ENCODE results near the gene CACNA1C. TPM values are rescaled to one million over a fixed set of nuclear protein-coding genes. Genes with fewer than 3 reads are reported as not detected.
"Not testable (repeated sequence)": the region's sequence is repeated elsewhere in the genome, so short reads cannot be mapped to it uniquely, and the experiment has no call there.

The CACNA1C gene
- total RNA-seq, 2 donors from 2014 or later, result 4.4 to 10.1 TPM

- intact Hi-C loops (cut with DNase I, micrococcal nuclease); ATAC-seq; DNase-seq: not testable (repeated sequence)
These were observed 202.9 kb downstream of the CACNA1C start for GRCh38 chr12:2255731-2256130.

GRCh38 chr12:2256453-2256852, 203.7 kb downstream of the CACNA1C start:
- ATAC-seq (no peak), DNase-seq (no peak)
- intact Hi-C loops (cut with DNase I, micrococcal nuclease), result no loop called here

- no peak for ATAC-seq
These were observed 204.1 kb downstream of the CACNA1C start for GRCh38 chr12:2256915-2257314.

GRCh38 chr12:2258025-2258424, 205.2 kb downstream of the CACNA1C start:
- ATAC-seq (no peak), DNase-seq (no peak)
- intact Hi-C loops (cut with DNase I, micrococcal nuclease), result no loop called here

More at GRCh38 chr12:2256915-2257314, 204.1 kb downstream of the CACNA1C start:
- DNase-seq, result no peak
- intact Hi-C loops (cut with DNase I, micrococcal nuclease), result no loop called here

- no peak for DNase-seq
- intact Hi-C loops (cut with DNase I, micrococcal nuclease), result no loop called here
- ATAC-seq, result no peak
These were observed 206.6 kb downstream of the CACNA1C start for GRCh38 chr12:2259369-2259768.

- DNase-seq (no peak), ATAC-seq (no peak)
- intact Hi-C loops (cut with DNase I, micrococcal nuclease), result no loop called here
These were observed 207.7 kb downstream of the CACNA1C start for GRCh38 chr12:2260441-2260840.

- ATAC-seq, result no peak
- DNase-seq, result no peak
- intact Hi-C loops (cut with DNase I, micrococcal nuclease), result no loop called here
These were observed 208.9 kb downstream of the CACNA1C start for GRCh38 chr12:2261708-2262107.

- no peak for ATAC-seq
- DNase-seq, result no peak
- intact Hi-C loops (cut with DNase I, micrococcal nuclease), result no loop called here
These were observed 209.7 kb downstream of the CACNA1C start for GRCh38 chr12:2262449-2262848.

- no peak for DNase-seq
- intact Hi-C loops (cut with DNase I, micrococcal nuclease), result no loop called here
These were observed 211.1 kb downstream of the CACNA1C start for GRCh38 chr12:2263901-2264300.

GRCh38 chr12:2264651-2265232, 212.0 kb downstream of the CACNA1C start:
- ATAC-seq (no peak), DNase-seq (no peak)
- intact Hi-C loops (cut with DNase I, micrococcal nuclease), result no loop called here

More at GRCh38 chr12:2263901-2264300, 211.1 kb downstream of the CACNA1C start:
- ATAC-seq, result no peak

GRCh38 chr12:2265461-2266167, 212.8 kb downstream of the CACNA1C start:
- intact Hi-C loops (cut with DNase I, micrococcal nuclease), result no loop called here
- DNase-seq, result no peak
- ATAC-seq, result no peak

GRCh38 chr12:2266666-2267620, 214.2 kb downstream of the CACNA1C start:
- intact Hi-C loops (cut with DNase I, micrococcal nuclease), result no loop called here
- ATAC-seq (peak; percentile 86), DNase-seq (no peak)

GRCh38 chr12:2267703-2268470, 215.1 kb downstream of the CACNA1C start:
- intact Hi-C loops (cut with DNase I, micrococcal nuclease), result no loop called here
- no peak for ATAC-seq
- peak in 1 of 2 donors; percentile 21 for DNase-seq

GRCh38 chr12:2268471-2269286, 215.9 kb downstream of the CACNA1C start:
- peak; percentile 29 for ATAC-seq
- intact Hi-C loops (cut with DNase I, micrococcal nuclease), result no loop called here

GRCh38 chr12:2270846-2271245, 218.1 kb downstream of the CACNA1C start:
- DNase-seq (no peak), ATAC-seq (no peak)
- intact Hi-C loops (cut with DNase I, micrococcal nuclease), result no loop called here

More at GRCh38 chr12:2268471-2269286, 215.9 kb downstream of the CACNA1C start:
- no peak for DNase-seq

- ATAC-seq, result no peak
- intact Hi-C loops (cut with DNase I, micrococcal nuclease), result no loop called here
- no peak for DNase-seq
These were observed 219.2 kb downstream of the CACNA1C start for GRCh38 chr12:2271961-2272360.

GRCh38 chr12:2273288-2273687, 220.5 kb downstream of the CACNA1C start:
- DNase-seq (no peak), ATAC-seq (no peak)
- intact Hi-C loops (cut with DNase I, micrococcal nuclease), result no loop called here

GRCh38 chr12:2273751-2274150, 221.0 kb downstream of the CACNA1C start:
- no peak for ATAC-seq

More at GRCh38 chr12:2273751-2274150, 221.0 kb downstream of the CACNA1C start:
- intact Hi-C loops (cut with DNase I, micrococcal nuclease), result no loop called here
- no peak for DNase-seq

Data from left colon (tissue), 2 donors.